HG03108 (cell line): ENCODE data around the gene IL6R.

ENCODE experiments used
- ATAC-seq: cut with Tn5 transposase; IDR thresholded peaks from one replicate; pipeline ENCODE4 v1.9.1; 2021; ENCODE audit warnings: moderate library complexity; ENCODE audit not compliant: unreplicated experiment

The IL6R gene

DNA sequence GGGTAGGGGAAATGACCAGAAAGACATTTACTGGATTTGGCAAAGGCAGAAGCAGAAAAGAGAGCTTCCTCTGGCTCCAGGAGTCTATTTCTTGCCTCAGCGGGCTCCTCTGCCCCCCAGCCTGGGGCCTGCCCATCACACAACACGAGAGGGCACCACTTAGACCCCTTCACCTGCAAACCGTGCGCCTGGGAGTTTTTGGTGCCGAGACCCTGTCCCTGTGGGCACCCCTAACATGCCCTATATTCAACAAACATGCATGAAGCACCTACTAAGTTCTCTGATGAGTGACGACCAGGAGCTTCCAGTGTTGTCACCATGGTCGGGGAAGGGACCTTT, 18.8 kb downstream of the IL6R start:
- no peak for ATAC-seq

DNA sequence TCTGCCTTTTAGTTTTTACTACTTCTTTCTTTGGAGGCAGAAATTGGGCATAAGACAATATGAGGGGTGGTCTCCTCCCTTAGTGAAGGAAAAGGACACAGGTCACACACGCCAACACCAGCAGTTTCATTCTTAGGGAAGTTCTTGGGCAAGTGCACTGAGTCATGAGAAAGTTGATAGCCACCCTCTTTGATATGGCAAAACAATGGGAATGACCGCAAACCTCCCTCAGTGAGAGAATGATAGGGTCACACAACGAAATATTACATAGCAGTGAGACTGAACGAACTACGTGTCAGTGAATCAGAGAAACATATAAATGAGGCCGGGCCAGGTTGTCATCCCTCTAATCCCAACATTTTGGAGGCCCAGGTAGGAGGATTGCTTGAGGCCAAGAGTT, 20.0 kb downstream of the IL6R start:
- ATAC-seq = no peak

DNA sequence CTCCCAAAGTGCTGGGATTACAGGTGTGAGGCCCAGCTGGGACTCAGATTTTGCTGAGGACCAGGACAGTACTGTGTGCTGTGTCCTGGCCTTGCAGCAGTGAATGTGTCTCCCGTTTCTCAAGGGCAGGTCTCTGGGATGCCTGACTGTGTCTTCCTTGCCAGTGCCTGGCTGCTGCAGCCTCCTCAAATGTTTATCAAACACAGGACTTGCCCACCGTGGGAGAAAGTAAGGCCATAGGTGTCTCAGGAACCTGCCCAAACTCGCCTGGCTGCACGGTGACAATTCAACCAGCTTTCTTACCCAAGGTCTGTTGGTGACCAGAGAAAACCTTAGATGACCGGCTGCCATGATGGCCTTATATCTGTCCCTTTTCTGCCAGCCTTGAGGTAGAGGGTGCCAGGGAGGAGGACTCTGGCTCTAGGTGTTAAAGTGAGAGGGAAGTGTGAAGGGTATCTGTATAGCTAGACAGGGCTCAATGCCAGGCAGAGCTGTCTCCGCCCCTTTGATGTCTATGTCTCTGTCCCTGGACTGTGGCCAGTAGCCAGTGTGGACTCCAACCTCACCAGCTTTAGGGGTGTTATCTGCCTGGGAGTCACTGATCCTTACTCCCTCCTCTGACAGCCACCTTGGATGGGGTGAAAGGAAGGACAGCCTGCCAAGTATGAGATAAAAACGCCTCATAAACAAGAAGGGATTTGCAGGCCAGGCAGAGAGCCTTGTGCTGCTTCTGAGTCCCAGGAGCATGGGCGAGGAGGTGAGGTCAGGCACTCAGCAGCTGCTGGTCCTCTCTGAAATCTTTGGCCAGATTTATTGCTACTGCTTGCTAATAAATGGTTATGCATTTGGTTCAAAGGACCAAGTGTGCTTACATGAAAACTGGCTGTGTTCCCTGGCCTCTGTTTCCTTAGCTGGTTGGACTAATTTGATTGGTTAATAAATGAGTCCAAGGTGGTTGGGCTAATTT, 22.3 kb downstream of the IL6R start:
- no peak for ATAC-seq

- ATAC-seq = no peak
Observed at GRCh38 chr1:154429118-154429517, 24.0 kb downstream of the IL6R start.

- ATAC-seq = no peak
Observed at GRCh38 chr1:154429841-154430611, 24.9 kb downstream of the IL6R start.

DNA sequence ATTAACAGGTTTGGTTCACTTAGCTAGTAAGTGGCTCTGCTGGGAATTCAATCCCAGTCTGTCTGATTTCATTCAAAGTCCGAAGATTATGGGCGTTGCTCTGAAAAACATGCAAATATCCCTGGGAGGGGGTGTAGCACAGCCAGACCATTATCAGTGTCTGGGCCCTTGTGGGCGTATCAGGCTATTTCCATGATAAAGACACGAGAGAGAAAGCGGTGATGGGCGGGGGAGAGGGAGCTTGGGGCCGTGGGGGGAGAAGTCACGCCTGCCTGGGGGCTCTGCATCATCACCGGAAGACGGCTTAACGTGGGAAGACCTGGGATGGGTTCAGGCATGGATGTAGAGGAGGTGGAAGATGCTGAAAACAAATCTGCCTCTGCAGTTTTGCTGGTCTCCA, 25.8 kb downstream of the IL6R start:
- ATAC-seq = no peak

GRCh38 chr1:154431586-154432373, 26.6 kb downstream of the IL6R start:
- no peak for ATAC-seq

DNA sequence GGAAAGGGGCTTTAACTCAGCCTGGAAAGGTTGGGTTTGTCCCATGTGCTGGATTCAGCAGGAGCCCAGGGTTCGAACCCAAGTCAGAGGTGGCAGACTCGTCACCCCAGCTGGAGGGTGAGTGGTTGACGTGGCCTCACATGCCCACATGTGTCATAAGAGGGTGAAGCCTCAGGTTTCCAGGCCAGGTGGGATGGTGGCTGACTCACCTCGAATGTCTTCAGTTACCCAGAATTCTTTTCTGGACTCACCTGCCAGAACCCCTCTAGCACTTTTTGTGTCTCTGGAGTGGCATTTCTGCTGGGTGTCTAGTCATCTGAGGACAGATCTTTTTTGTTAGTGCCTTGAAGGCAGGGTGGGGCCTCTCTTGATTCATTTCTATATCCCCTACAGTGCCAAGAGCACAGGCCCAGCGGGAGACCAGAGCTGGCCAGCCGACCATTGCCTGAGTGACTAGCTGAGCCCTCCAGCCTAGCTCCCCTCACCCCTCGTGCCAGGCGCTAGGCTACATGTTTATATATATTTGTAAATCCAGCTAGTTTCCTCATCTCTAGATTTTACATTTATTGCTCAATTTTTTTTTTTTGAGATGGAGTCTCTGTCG, 28.1 kb downstream of the IL6R start:
- no peak for ATAC-seq

DNA sequence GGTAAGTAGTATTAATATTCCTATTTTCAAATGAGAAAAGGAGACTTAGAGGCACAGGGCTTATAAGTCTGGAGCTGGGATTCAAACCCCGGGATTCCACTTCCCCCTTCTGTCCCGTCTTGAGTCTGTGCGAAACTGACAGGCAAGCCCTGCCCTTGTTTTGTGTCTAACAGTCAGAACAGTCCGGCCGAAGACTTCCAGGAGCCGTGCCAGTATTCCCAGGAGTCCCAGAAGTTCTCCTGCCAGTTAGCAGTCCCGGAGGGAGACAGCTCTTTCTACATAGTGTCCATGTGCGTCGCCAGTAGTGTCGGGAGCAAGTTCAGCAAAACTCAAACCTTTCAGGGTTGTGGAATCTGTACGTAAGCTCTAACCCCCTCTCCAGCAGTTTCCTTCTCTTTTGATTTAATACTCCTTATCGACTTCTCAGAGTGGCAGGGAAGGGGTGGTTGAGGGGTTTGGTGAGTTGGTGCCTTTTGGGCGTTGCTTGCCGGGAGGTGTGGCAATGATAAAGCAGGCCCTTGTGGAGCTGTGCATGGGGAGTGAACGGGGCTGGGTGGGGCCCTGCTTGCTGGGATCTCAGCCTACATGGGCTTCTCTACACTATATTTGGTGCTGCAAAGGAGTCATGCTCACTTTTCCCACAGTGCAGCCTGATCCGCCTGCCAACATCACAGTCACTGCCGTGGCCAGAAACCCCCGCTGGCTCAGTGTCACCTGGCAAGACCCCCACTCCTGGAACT, 29.4 kb downstream of the IL6R start:
- no peak for ATAC-seq

DNA sequence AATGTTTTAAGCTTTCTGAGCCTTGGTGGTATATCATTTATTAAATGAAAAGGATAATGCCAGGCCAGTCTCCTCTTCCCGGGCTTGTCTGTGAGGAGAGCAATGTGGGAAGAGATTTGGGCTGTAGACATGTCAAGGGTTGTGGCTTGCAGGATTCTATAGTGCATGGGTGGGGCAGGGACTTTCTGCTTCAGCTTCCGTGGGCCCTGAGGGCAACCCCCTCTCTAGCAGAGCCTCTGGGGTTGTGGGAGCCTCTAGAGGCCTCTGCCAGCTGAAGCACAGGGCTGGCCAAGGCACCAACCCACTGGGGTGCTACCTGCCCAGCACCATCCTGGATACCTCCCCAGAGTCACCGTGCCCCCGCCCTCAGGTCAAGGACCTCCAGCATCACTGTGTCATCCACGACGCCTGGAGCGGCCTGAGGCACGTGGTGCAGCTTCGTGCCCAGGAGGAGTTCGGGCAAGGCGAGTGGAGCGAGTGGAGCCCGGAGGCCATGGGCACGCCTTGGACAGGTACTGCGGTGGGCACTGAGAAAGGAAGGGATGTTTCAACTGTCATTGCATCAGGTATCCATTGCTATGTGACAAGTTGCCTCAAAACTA, 30.6 kb downstream of the IL6R start:
- ATAC-seq = no peak

GRCh38 chr1:154436433-154436832, 31.3 kb downstream of the IL6R start:
- no peak for ATAC-seq

DNA sequence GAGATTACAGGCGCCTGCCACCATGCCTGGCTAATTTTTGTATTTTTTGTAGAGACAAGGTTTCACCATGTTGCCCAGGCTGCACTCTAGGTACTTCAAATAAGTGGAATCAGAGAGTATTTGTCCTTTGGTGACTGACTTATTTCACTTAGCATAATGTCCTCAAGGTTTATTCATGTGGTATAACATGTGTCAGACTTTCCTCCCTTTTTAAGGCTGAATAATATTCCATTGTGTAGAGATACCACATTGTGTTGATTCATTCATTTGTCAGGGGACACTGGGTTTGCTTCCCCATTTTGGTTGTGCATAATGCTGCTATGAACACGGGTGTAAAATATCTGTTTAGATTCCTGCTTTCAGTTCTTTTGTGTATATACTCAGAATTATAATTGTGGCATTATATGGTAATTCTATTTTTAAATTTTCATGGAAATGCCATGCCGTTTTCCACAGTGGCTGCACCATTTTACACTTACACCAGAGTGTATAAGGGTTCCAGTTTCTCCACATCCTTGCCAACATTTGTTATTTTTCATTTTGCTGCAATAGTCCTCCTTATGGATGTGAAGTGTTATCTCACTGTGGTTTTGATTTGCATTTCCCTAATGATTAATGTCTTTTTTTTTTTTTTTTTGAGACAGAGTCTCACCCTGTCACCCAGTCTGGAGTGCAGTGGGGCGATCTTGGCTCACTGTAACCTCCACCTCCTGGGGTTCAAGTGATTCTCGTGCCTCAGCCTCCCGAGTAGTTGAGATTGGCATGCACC, 35.1 kb downstream of the IL6R start:
- no peak for ATAC-seq

- no peak for ATAC-seq
Observed at GRCh38 chr1:154441241-154441888, 36.2 kb downstream of the IL6R start.

DNA sequence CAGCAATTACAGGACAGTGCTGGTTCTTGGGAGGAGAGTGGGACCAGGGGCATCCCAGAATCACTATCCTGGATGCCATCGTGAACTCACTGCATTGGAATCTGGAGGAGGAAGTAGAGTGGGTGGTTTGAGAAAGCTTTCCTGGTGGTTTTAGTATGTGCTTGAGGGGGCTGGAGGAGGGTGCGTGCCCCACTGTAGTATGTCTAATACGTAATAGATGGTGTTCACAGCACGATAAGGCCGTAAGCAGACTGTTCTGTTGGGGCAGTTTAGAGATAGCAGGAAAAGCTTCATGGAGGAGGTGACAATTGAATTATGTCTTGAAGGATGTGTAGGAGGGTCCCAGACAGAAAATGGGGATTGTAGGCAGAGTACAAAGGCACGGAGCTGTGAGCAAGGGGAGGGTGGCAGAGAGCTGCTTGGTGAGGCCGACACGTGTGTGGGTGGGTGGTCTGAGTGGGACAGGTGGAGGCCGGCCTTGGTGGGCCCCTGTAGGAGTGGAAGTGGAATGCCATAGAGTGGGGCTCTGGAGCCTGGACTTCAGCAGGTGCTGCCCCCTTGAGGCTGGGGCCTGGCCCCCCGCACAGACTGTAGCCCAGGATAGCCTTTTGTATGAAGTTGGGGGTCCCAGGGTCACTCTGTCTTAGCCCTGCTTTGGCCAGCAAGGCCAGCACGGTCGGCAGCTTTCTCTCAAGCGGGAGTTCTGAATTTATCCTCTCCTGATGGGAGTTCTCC, 37.0 kb downstream of the IL6R start:
- no peak for ATAC-seq

GRCh38 chr1:154443274-154444013, 38.3 kb downstream of the IL6R start:
- ATAC-seq = no peak

DNA sequence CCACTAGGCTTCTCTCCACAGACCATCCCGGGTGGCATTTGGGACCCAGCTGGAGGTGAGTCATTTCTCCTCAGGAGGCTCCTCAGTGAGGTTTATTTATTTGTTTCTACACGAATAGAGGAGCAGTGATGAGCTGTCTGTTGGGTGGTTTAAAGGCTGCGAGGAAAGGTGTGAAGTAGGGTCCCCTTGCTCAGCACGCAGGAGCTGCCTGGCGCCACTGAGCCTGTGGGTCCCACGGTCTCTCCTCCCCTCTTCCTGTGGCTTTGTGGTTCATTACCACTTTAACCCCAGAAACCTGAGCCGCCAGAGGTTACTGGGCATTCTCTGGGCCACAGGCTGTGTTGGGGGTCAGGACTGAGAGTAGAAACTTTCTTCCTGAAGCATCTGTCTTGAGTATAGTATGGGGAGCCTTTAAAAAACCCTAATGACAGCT, 39.9 kb downstream of the IL6R start:
- no peak for ATAC-seq

GRCh38 chr1:154446292-154446691, 41.1 kb downstream of the IL6R start:
- no peak for ATAC-seq
